H1 (cell line): ENCODE results near the gene TARS3. TPM values are rescaled to one million over a fixed set of nuclear protein-coding genes. Genes with fewer than 3 reads are reported as not detected.

Source experiments
- CTCF ChIA-PET: fragments of 300-600 bp; sonication (Branson Sonifier 250); formaldehyde crosslinking; loops from one replicate; lab custom pipeline; 2021; ENCODE audit not compliant: partially characterized antibody; lab: Charles Lee
- POLR2A ChIA-PET: fragments of 300-600 bp; sonication (Branson Sonifier 250); formaldehyde crosslinking; loops from one replicate; lab custom pipeline; 2021; ENCODE audit warnings: inconsistent platforms; ENCODE audit not compliant: partially characterized antibody; lab: Charles Lee
- DNase-seq, 2 experiments: peaks; one replicate each; pipeline versions ENCODE4 v3.0.0 to v3.0.0-alpha.2; 2010 to 2022; ENCODE audit warnings: low spot score in 2 of 2, low read depth in 1 of 2, mixed read lengths in 1 of 2
- FAIRE-seq: peaks from 2 replicates; lab custom pipeline; 2011; peaks lifted over from hg19 to GRCh38; lab: Jason Lieb, UNC
- H2AFZ ChIP-seq: 2 replicates; pipeline ENCODE4 v1.8.1; 2012; ENCODE audit warnings: low read length, inconsistent platforms
- H2AK5ac ChIP-seq: 2 replicates; pipeline ENCODE4 v1.6.1; 2013; ENCODE audit warnings: low read depth, low read length
- H2BK120ac ChIP-seq: replicated peaks from 2 replicates; pipeline ENCODE3; 2013; ENCODE audit warnings: low read depth, low read length, inconsistent platforms
- H2BK12ac ChIP-seq: 2 replicates; pipeline ENCODE4 v1.6.1; 2013; ENCODE audit warnings: low read depth, low read length
- H2BK15ac ChIP-seq: 2 replicates; pipeline ENCODE4 v1.6.1; 2013; ENCODE audit warnings: low read length
- H2BK20ac ChIP-seq: 2 replicates; pipeline ENCODE4 v1.6.1; 2013; ENCODE audit warnings: low read length
- H2BK5ac ChIP-seq: 2 replicates; pipeline ENCODE4 v1.6.1; 2013; ENCODE audit warnings: low read depth, low read length
- H3K14ac ChIP-seq: 2 replicates; pipeline ENCODE4 v1.6.1; 2013; ENCODE audit warnings: inconsistent platforms; ENCODE audit not compliant: insufficient read length
- H3K18ac ChIP-seq: 2 replicates; pipeline ENCODE4 v1.6.1; 2013; ENCODE audit warnings: low read length; ENCODE audit errors: extremely low read depth
- H3K23ac ChIP-seq: 2 replicates; pipeline ENCODE4 v1.6.1; 2013; ENCODE audit warnings: inconsistent platforms; ENCODE audit not compliant: insufficient read length
- H3K23me2 ChIP-seq: 2 replicates; pipeline ENCODE4 v1.6.1; 2013; ENCODE audit warnings: low read depth, low read length
- H3K27ac ChIP-seq: 2 replicates; pipeline ENCODE4 v1.6.1; 2011; ENCODE audit warnings: low read depth, low read length, inconsistent platforms
- H3K27me3 ChIP-seq, 4 experiments: replicated peaks in 1 of 4; 1 replicate in 1 of 4; 2 replicates in 3 of 4; pipeline versions ENCODE4 v1.6.1 to v1.8.1; 2011 to 2013; ENCODE audit warnings: low read length in 3 of 4, mild to moderate bottlenecking in 3 of 4, inconsistent platforms in 2 of 4, mixed read lengths in 2 of 4, moderate library complexity in 1 of 4; ENCODE audit not compliant: control insufficient read depth in 3 of 4, insufficient read depth in 3 of 4; ENCODE audit errors: extremely low read depth in 1 of 4
- H3K36me3 ChIP-seq, 4 experiments: 2 replicates each; pipeline versions ENCODE4 v1.6.1 to v1.8.1; 2011 to 2013; ENCODE audit warnings: mild to moderate bottlenecking in 4 of 4, low read length in 3 of 4, moderate library complexity in 2 of 4, control low read depth in 1 of 4, inconsistent platforms in 1 of 4; ENCODE audit not compliant: insufficient read depth in 4 of 4, control insufficient read depth in 2 of 4
- H3K4ac ChIP-seq: replicated peaks from 2 replicates; pipeline ENCODE3; 2013; ENCODE audit warnings: low read length, low read depth, mixed read lengths, inconsistent platforms; ENCODE audit not compliant: insufficient read length
- H3K4me1 ChIP-seq, 4 experiments: replicated peaks in 1 of 4; 1 replicate in 1 of 4; 2 replicates in 3 of 4; pipeline versions ENCODE4 v1.6.1 to v1.8.1; 2011 to 2013; ENCODE audit warnings: low read length in 3 of 4, inconsistent platforms in 2 of 4, mixed read lengths in 1 of 4; ENCODE audit not compliant: insufficient read depth in 4 of 4, control insufficient read depth in 3 of 4
- H3K4me2 ChIP-seq, 2 experiments: 2 replicates each; pipeline versions ENCODE4 v1.6.1 to v1.8.1; 2011 to 2013; ENCODE audit warnings: low read depth in 2 of 2, low read length in 2 of 2, control low read depth in 1 of 2, inconsistent platforms in 1 of 2, mild to moderate bottlenecking in 1 of 2; ENCODE audit not compliant: insufficient read depth in 1 of 2
- H3K4me3 ChIP-seq, 4 experiments: fragments of 200-600, 300-600 bp in 1 of 4; sonication (generic), shearing (Covaris generic), sonication (Bioruptor Twin) in 1 of 4; 2 replicates each; pipeline versions ENCODE4 v1.5.1 to v1.8.1; 2011 to 2016; ENCODE audit warnings: low read length in 4 of 4, low read depth in 3 of 4, control low read depth in 2 of 4, inconsistent platforms in 2 of 4, mild to moderate bottlenecking in 2 of 4, mixed read lengths in 1 of 4, moderate library complexity in 1 of 4; ENCODE audit not compliant: insufficient read depth in 2 of 4; ENCODE audit errors: extremely low read depth in 1 of 4
- H3K56ac ChIP-seq: replicated peaks from 2 replicates; pipeline ENCODE3; 2013; ENCODE audit warnings: low read depth, mild to moderate bottlenecking, mixed read lengths, low read length, inconsistent platforms; ENCODE audit not compliant: insufficient read length
- H3K79me1 ChIP-seq: 2 replicates; pipeline ENCODE4 v1.6.1; 2013; ENCODE audit warnings: low read depth, low read length, control low read depth
- H3K79me2 ChIP-seq, 2 experiments: 2 replicates each; pipeline versions ENCODE4 v1.6.1 to v1.8.1; 2012 to 2013; ENCODE audit warnings: low read length in 2 of 2, mild to moderate bottlenecking in 2 of 2, inconsistent platforms in 1 of 2; ENCODE audit not compliant: insufficient read depth in 2 of 2, control insufficient read depth in 1 of 2
- H3K9ac ChIP-seq, 4 experiments: replicated peaks in 1 of 4; 1 replicate in 1 of 4; 2 replicates in 3 of 4; pipeline versions ENCODE4 v1.6.1 to v1.8.1; 2011 to 2013; ENCODE audit warnings: low read depth in 3 of 4, low read length in 3 of 4, control low read depth in 2 of 4, mild to moderate bottlenecking in 2 of 4, moderate library complexity in 2 of 4, inconsistent platforms in 1 of 4; ENCODE audit errors: extremely low read depth in 1 of 4
- H3K9me3 ChIP-seq, 2 experiments: 2 replicates each; pipeline versions ENCODE4 v1.6.1 to v1.8.1; 2012 to 2013; ENCODE audit warnings: mild to moderate bottlenecking in 2 of 2, moderate library complexity in 2 of 2, control low read depth in 1 of 2, inconsistent platforms in 1 of 2, low read depth in 1 of 2, low read length in 1 of 2, mixed read lengths in 1 of 2; ENCODE audit not compliant: insufficient read depth in 2 of 2
- H4K20me1 ChIP-seq, 2 experiments: replicated peaks in 1 of 2; 2 replicates each; pipeline versions ENCODE3 to v1.8.1; 2011 to 2013; ENCODE audit warnings: inconsistent platforms in 2 of 2, low read length in 2 of 2, mild to moderate bottlenecking in 1 of 2; ENCODE audit not compliant: insufficient read depth in 2 of 2, control insufficient read depth in 1 of 2
- H4K5ac ChIP-seq: 2 replicates; pipeline ENCODE4 v1.6.1; 2013; ENCODE audit warnings: low read length, low read depth, mixed read lengths, inconsistent platforms; ENCODE audit not compliant: insufficient read length
- H4K8ac ChIP-seq: 2 replicates; pipeline ENCODE4 v1.8.0; 2013; ENCODE audit warnings: mild to moderate bottlenecking, moderate library complexity, low read length, inconsistent platforms; ENCODE audit not compliant: insufficient read depth; ENCODE audit errors: extremely low read depth
- H4K91ac ChIP-seq: replicated peaks from 2 replicates; pipeline ENCODE3; 2013; ENCODE audit warnings: low read length, mixed read lengths, inconsistent platforms; ENCODE audit not compliant: insufficient read length
- ATF3 ChIP-seq: IDR thresholded peaks from 2 replicates; pipeline ENCODE4 v1.6.1; 2011; ENCODE audit warnings: low read depth, mild to moderate bottlenecking, low read length; ENCODE audit not compliant: insufficient read depth
- CBX8 ChIP-seq: fragments of 300-800, 300-1000 bp; sonication (generic); IDR thresholded peaks from 2 replicates; pipeline ENCODE4 v1.7.1; 2016; ENCODE audit warnings: low read depth, low read length, borderline replicate concordance
- CREB1 ChIP-seq: IDR thresholded peaks from 2 replicates; pipeline ENCODE4 v1.6.1; 2012; ENCODE audit warnings: inconsistent platforms
- GABPA ChIP-seq: IDR thresholded peaks from 2 replicates; pipeline ENCODE4 v1.6.1; 2011; ENCODE audit warnings: mild to moderate bottlenecking, low read length, moderate library complexity, borderline replicate concordance; ENCODE audit not compliant: insufficient read depth
- KDM1A ChIP-seq: fragments of 200-600, 300-600 bp; sonication (generic); IDR thresholded peaks from 2 replicates; pipeline ENCODE4 v1.7.1; 2016; ENCODE audit warnings: mild to moderate bottlenecking, low read length, borderline replicate concordance
- KDM4A ChIP-seq: IDR thresholded peaks from one replicate; pipeline ENCODE4 v1.7.1; 2012; ENCODE audit warnings: low read depth, mild to moderate bottlenecking, moderate library complexity, low read length, inconsistent platforms; ENCODE audit not compliant: severe bottlenecking
- PHF8 ChIP-seq: fragments of 200-600 bp; sonication (generic); conservative IDR thresholded peaks from 2 replicates; pipeline ENCODE4 v1.7.1; 2012; ENCODE audit warnings: low read depth, mild to moderate bottlenecking, inconsistent platforms, low read length, moderate library complexity
- RNF2 ChIP-seq: fragments of 200-900, 300-1000 bp; sonication (generic); IDR thresholded peaks from 2 replicates; pipeline ENCODE4 v1.7.1; 2016; ENCODE audit warnings: borderline replicate concordance, low read depth, mild to moderate bottlenecking, antibody characterized with exemption, low read length; ENCODE audit not compliant: poor library complexity, severe bottlenecking; ENCODE audit errors: missing control alignments
- SP2 ChIP-seq: IDR thresholded peaks from 2 replicates; pipeline ENCODE4 v1.6.1; 2012; ENCODE audit warnings: mild to moderate bottlenecking, low read length, inconsistent platforms
- TEAD4 ChIP-seq: IDR thresholded peaks from 2 replicates; pipeline ENCODE4 v1.6.1; 2012; ENCODE audit warnings: low read depth, low read length, inconsistent platforms, mixed read lengths
- ZNF274 ChIP-seq: IDR thresholded peaks from 2 replicates; pipeline ENCODE4 v1.7.0; 2012; ENCODE audit warnings: low read length, borderline replicate concordance; ENCODE audit errors: extremely low read depth
- WGBS, 2 experiments: shearing (Covaris generic) in 1 of 2; methylation state at CpG; one replicate each; pipeline versions ENCODE4 v1.1.6 to v1.1.7; 2013 to 2015; ENCODE audit warnings: low lambda C conversion rate in 2 of 2, mixed read lengths in 2 of 2, inconsistent platforms in 1 of 2, low coverage in 1 of 2, missing lambda C conversion rate in 1 of 2; ENCODE audit not compliant: insufficient replicate concordance in 2 of 2, insufficient coverage in 1 of 2, insufficient read length in 1 of 2; ENCODE audit errors: extremely low coverage in 1 of 2, missing lambda C conversion rate in 1 of 2; 5-methylcytosine and 5-hydroxymethylcytosine counted together
- polyA plus RNA-seq, 7 experiments: library from polyadenylated mRNA; depleted of rRNA in 3 of 7; stranded (reverse) in 5 of 7; unstranded in 2 of 7; fragments of >200 nt in 5 of 7; fragments of 200-250 nt in 2 of 7; gene quantifications; 1 replicate in 5 of 7; 2 replicates in 1 of 7; 4 replicates in 1 of 7; pipeline versions ENCODE4 v1.2.1 to v1.2.3, GENCODE V29; 2011 to 2013; ENCODE audit warnings: missing spikeins in 2 of 7, mixed read lengths in 2 of 7
- total RNA-seq: library from RNA; stranded (reverse); fragmentation: NEBNext Ultra II Directional; extraction: Animal tissue kit (Norgen Biotek cat#: 25700); gene quantifications from 2 replicates; pipeline ENCODE4 v1.2.1, GENCODE V29; 2021

The TARS3 gene
- total and polyA plus RNA-seq, 2 of the 8 experiments (the other 6 are each of a cell fraction or from before 2014, with no cell fraction given) = 2.1 to 13.9 TPM

- no peak for DNase-seq
- Histone ChIP-seq H3K4me1 (no peaks in the 10 kb centered on the region), H4K20me1 (no peaks in the 10 kb centered on the region), H3K79me1 (no peaks in the 10 kb centered on the region), H3K23ac (no peak overlapping the region), H4K5ac (no peak overlapping the region), H3K4ac (no peak overlapping the region), H3K9me3 (no peaks in the 10 kb centered on the region), H3K4me2 (no peak overlapping the region), H3K36me3 (peaks cover 0 to 2% (median 0%) of the 10 kb centered on the region in 4 experiments; a peak in 1 of 8 replicates), H2BK15ac (no peak overlapping the region), H3K79me2 (no peaks in the 10 kb centered on the region), H2BK5ac (no peak overlapping the region), H4K8ac (no peak overlapping the region), H2BK120ac (no peak overlapping the region), H3K4me3 (no peak overlapping the region), H2BK12ac (no peak overlapping the region), H3K14ac (no peak overlapping the region), H3K27me3 (no peaks in the 10 kb centered on the region), H2BK20ac (no peak overlapping the region), H4K91ac (no peak overlapping the region), H2AK5ac (no peak overlapping the region), H3K23me2 (no peaks in the 10 kb centered on the region), H2AFZ (no peak overlapping the region), H3K27ac (no peak overlapping the region), H3K56ac (no peak overlapping the region), H3K18ac (no peak overlapping the region), H3K9ac (no peak overlapping the region)
- ChIA-PET POLR2A (interaction anchor here (0.7 kb wide), 1 partner anchor 17 kb away, joined by 3 read pairs; no protein-coding TSS in a partner anchor), CTCF (interaction anchor here (0.7 to 8.8 kb wide), 5 partner anchors 20 to 317 kb away, joined by 3 to 70 read pairs (median 3); no protein-coding TSS in a partner anchor)
- WGBS, 2 experiments = 89% methylated on average over 7 of the region's 7 CpGs; no CpG with 5 or more reads in 1 of the 2 experiments
- FAIRE-seq = no peak
- no peak for TF ChIP-seq KDM1A
- no peak for TF ChIP-seq KDM4A
- no peak for TF ChIP-seq CBX8
- no peak for TF ChIP-seq SP2
- no peak for TF ChIP-seq TEAD4
- TF ChIP-seq ATF3 = no peak
- TF ChIP-seq CREB1 = no peak
- TF ChIP-seq ZNF274 = no peak
- TF ChIP-seq GABPA = no peak
- TF ChIP-seq RNF2 = no peak
- no peak for TF ChIP-seq PHF8
These were observed 88.1 kb downstream of the TARS3 start for GRCh38 chr15:101635944-101636727.
